HG03354 (cell line): Measurements from ENCODE around the gene DNAJC17.

Source experiments
- ATAC-seq: cut with Tn5 transposase; IDR thresholded peaks from one replicate; pipeline ENCODE4 v1.9.1; 2021; ENCODE audit warnings: mild to moderate bottlenecking; ENCODE audit not compliant: unreplicated experiment, poor library complexity, severe bottlenecking

Gene DNAJC17

GRCh38 chr15:40796512-40796911 is 10.8 kb downstream of the DNAJC17 start:
- ATAC-seq, result no peak

GRCh38 chr15:40796041-40796440 is 11.2 kb downstream of the DNAJC17 start:
- no peak for ATAC-seq

DNA sequence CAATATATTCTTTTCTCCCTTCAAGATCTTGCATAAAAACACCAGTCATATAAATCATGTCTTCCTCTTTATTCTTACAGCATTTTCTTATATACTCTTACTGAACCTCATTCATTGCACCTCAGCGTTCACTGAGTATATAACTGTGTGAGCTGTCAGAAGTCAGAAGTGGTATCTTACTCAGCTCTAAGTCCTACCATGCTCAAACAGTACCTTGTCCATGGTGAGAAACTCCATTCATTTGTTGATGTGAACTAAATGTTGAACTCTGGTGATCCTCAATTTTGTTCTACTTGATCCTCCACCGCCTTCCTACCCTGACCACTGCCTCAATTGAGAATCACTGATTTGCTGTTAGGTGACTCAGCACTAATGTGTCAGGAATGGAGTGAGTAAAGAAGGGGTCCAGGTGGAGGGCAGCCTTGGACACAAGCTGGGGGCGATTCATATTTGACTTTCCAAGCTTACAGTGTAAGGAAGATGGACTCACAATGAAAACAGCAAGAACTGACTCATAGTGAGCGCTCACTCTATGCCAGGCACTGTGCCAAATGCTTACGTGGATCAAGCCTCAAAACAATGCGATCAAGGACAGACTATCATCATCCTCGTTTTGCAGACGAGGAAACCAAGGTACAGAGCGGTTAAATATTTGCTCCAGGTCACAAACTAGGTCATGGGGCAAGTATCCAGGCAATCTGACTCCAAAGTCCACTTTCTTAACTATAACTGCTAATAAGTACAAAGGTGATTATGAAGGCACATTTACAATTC is 13.9 kb downstream of the DNAJC17 start:
- ATAC-seq, result no peak

- no peak for ATAC-seq
Observed at GRCh38 chr15:40792394-40792793, 14.9 kb downstream of the DNAJC17 start.

DNA sequence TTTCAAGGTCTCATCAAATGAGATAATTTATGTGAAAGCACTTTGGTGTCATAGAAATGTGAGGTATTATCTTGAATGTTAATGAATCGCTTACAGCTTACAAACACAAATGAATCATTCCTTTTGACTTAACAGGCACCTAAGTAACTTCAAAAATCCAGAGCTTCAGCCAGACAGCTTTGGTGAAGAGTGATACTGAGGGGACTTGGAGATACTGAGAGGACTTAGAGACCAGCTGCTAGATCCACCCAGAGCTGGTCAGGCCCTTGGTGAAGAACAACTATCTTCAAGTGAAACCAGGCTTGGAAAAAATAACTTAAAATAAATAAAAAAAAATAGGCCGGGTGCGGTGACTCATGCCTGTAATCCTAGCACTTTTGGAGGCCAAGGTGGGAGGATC is 16.6 kb downstream of the DNAJC17 start:
- no peak for ATAC-seq

DNA sequence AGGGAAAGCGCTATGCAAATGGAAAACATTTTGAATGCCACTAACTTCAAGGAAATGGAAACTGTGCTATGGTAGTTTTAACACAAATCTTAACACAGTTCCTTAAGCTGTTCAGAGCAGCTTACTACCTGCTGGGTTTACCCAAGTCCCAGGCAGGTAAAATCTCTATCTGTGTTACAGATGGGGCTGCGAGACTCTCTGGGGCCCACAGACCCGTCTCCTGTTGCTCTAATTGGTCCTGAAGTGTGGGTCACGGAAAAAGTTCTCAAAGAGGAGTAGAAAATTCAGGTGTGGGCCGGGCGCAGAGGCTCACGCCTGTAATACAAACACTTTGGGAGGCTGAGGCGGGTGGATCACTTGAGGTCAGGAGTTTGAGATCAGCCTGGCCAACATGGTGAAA is 17.3 kb downstream of the DNAJC17 start:
- no peak for ATAC-seq

DNA sequence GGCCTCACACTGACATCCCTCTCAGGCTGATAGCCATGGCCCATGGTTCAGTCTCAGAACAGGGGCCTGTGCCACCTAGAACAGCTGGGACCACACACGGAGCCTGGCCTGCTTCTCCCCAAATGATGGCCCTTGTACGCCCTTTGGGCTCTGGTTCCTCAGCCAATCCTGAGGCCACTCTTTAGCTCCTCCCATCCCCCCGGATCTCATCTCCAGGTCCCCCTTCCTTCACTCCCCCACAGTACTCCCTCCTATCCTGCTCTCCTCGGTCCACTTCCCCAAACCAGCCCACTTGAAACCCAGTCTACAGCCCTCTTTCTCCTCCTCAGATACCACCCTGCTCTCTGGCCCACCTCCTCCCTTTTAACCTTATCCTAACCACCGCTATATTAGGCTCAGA is 18.2 kb downstream of the DNAJC17 start:
- ATAC-seq, result no peak

GRCh38 chr15:40787991-40788390 is 19.3 kb downstream of the DNAJC17 start:
- ATAC-seq, result no peak

GRCh38 chr15:40787344-40787841 is 19.9 kb downstream of the DNAJC17 start:
- ATAC-seq, result no peak

DNA sequence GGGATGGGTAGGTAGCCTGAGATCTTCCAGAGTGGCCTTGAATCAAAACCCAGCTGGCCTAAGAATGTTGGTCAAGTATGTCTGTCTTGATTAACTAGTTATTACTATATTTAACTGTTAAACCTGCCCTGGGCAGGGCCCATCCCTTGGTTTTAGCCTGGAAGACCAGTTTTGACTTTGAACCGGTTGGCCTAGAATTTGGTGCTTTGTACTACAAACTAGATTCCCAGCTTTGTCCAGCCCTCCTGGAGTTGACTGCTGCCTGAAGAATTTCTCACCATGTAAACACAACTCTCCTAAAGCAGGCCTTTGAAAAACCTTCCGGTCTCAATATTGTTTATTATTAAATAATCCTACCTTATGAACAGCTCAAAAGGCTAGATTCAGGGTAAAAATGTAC is 21.5 kb downstream of the DNAJC17 start:
- no peak for ATAC-seq

DNA sequence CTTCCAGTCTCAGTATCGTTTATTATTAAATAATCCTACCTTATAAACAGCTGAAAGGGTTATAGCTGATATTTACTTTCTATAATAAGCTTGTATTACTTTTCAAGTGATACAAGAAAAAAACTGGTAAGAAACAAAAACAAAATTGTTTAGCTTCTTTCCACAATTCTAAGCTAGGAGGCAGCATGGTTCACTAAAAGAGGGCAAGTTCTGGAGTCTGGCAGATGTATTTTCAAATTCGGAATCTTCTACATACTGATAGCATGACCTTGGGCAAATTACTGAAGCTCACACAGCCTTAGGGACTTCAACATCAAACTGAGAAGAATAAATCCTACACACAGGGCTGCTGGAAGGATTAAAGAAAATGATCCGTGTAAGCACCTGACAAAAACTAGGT is 22.1 kb downstream of the DNAJC17 start:
- no peak for ATAC-seq

DNA sequence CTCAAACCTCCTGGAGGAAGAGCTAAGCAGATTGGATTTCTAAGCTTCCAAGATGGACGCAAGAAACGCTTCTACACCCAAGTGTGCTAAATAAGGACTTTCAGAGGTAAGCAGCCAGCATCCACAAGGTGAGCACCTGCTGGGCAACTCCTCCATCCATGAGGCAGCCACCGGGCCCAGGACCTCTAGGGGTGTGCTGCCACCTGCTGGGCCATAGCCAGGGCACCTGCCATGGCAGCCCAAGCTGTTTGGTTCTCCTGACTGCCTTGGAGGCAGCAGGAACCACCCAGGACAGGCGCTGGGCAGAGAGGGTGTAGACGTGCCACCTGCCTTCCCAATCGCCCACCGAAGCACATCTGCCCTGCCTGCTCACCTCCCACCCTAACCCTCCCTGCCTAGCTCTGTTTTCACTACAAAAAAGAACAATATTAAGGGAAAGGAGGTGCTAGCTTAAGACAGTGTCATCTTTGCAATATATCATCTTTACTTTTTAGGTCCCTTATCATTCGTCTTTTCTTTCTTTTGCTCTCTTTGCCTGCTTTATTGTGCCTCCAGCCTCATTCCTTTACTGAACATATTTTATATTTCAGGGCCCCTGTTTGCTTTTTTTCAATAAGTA is 24.6 kb downstream of the DNAJC17 start:
- ATAC-seq, result peak; percentile 81

GRCh38 chr15:40776537-40777141 is 30.6 kb downstream of the DNAJC17 start:
- ATAC-seq, result no peak

- no peak for ATAC-seq
Observed at GRCh38 chr15:40775740-40776536, 31.3 kb downstream of the DNAJC17 start.

- no peak for ATAC-seq
Observed at GRCh38 chr15:40775007-40775406, 32.3 kb downstream of the DNAJC17 start.

DNA sequence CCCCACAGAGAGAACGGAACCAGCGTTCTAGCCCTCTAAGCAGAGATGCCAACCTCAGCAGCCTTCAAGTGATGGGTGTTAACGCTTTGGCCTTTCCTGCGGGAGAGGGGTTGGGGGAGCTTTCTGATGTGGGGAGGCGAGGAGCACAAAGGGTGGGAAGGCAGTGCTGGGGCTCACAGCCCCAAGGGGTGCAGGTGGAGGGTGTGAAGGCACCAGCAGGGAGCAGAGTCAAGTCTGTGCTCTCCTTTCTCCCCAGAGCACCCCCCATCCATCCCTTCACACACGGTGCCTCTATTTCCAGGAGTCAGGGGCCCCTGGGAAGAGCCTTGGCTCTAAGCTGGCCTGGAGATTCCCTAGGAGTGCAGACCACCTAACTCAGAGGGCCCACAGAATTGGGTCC is 33.4 kb downstream of the DNAJC17 start:
- ATAC-seq, result no peak

DNA sequence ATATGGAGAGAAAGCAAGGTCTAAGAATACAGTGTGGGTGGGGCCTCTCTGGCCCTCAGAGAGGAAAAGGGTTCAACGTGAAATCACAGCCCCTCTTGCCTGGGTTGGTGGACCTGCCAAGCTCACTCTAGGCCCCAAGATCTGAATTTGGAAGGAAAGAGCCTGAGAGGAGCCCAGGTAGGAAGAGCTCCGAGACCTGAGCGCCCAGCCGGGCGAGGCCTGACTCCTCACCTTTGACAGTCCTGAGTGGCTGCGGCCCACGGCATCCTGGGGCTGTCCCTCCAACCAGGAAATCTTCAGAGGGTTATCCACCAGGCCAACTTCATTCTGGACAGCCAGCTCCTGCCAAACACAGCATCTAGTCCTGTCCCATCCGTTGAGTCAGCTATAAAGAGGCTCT is 33.8 kb downstream of the DNAJC17 start:
- ATAC-seq, result no peak

- ATAC-seq, result no peak
Observed at GRCh38 chr15:40772014-40772413, 35.3 kb downstream of the DNAJC17 start.

GRCh38 chr15:40771242-40771641 is 36.0 kb downstream of the DNAJC17 start:
- no peak for ATAC-seq

GRCh38 chr15:40770147-40770721 is 37.0 kb downstream of the DNAJC17 start:
- ATAC-seq, result no peak
